ENCODE results near the gene AWAT1. TPM values are rescaled to one million over a fixed set of nuclear protein-coding genes. Genes with fewer than 3 reads are reported as not detected.

Gene AWAT1
- total RNA-seq (not detected), polyA plus RNA-seq (not detected)

DNA sequence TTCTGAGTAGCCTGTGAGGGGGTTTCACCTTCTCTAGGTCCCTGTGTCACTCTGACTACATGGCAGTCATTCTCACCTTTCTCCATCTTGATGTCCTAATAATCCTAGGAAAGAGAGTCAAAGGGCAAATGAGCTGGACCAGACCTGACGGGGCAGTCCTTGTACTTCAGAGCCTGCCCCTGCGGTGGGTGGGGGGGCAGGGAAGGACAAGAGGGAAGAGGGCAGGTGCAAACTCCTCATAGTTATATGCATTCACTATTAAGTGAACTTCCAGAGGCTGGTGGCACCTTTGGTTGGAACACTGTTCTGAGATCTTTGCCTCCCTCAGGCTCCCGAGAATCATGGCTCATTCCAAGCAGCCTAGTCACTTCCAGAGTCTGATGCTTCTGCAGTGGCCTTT is at the start of gene AWAT1:
Gene AWAT1 (plus strand): TSS at position 301 of the 400 bp plus-strand sequence. CDS start 41 bp downstream, at position 342.
- Histone ChIP-seq H3K9me3 (ENCODE audit: control insufficient read depth in 4 of 4, low read length in 3 of 4) (no peaks in the 10 kb centered on the region), H3K27me3 (ENCODE audit: control insufficient read depth in 4 of 4, insufficient read depth in 4 of 4, low read length in 3 of 4) (peaks cover 0 to 5% (median 0%) of the 10 kb centered on the region in 4 donors), H3K36me3 (ENCODE audit: control insufficient read depth in 4 of 4, insufficient read depth in 3 of 4, low read depth in 1 of 4, low read length in 3 of 4) (no peaks in the 10 kb centered on the region), H3K27ac (ENCODE audit: low read depth in 1 of 2, low read length in 2 of 2) (no peak within 1 kb of the TSS), H3K4me3 (ENCODE audit: low read depth in 1 of 3, low read length in 3 of 3) (no peak within 1 kb of the TSS), H3K4me1 (ENCODE audit: control insufficient read depth in 4 of 4, insufficient read depth in 4 of 4, low read length in 3 of 4) (no peaks in the 10 kb centered on the region), H3K9ac (ENCODE audit: low read depth in 1 of 2, low read length in 2 of 2) (no peak within 1 kb of the TSS)
- no peak for TF ChIP-seq FOXA2 (IDR thresholded peaks at IDR 0.05)
- WGBS = 68% methylated on average over 3 of the region's 3 CpGs
- no peak for DNase-seq (ENCODE audit: low spot score)

GRCh38 chrX:70190225-70190624 is 44.2 kb upstream of the AWAT1 start:
- TF ChIP-seq HNF4A (conservative IDR thresholded peaks at IDR 0.05) (peak; percentile 50 to 62), FOXA2 (IDR thresholded peaks at IDR 0.05) (no peak), FOXA1 (IDR thresholded peaks at IDR 0.05) (no peak), HNF4G (IDR thresholded peaks at IDR 0.05) (peak; percentile 14), RAD21 (IDR thresholded peaks at IDR 0.05) (no peak)
- Histone ChIP-seq H3K4me1 (ENCODE audit: control insufficient read depth in 4 of 4, insufficient read depth in 4 of 4, low read length in 3 of 4) (no peaks in the 10 kb centered on the region), H3K27me3 (ENCODE audit: control insufficient read depth in 4 of 4, insufficient read depth in 4 of 4, low read length in 3 of 4) (peaks cover 0 to 6% (median 0%) of the 10 kb centered on the region in 4 donors), H3K36me3 (ENCODE audit: control insufficient read depth in 4 of 4, insufficient read depth in 3 of 4, low read depth in 1 of 4, low read length in 3 of 4) (no peaks in the 10 kb centered on the region), H3K4me3 (ENCODE audit: low read depth in 1 of 3, low read length in 3 of 3) (no peak overlapping the region), H3K9me3 (ENCODE audit: control insufficient read depth in 4 of 4, low read length in 3 of 4) (no peaks in the 10 kb centered on the region), H3K27ac (ENCODE audit: low read depth in 1 of 2, low read length in 2 of 2) (no peak overlapping the region), H3K9ac (ENCODE audit: low read depth in 1 of 2, low read length in 2 of 2) (no peak overlapping the region)
- DNase-seq (ENCODE audit: low spot score) = no peak

DNA sequence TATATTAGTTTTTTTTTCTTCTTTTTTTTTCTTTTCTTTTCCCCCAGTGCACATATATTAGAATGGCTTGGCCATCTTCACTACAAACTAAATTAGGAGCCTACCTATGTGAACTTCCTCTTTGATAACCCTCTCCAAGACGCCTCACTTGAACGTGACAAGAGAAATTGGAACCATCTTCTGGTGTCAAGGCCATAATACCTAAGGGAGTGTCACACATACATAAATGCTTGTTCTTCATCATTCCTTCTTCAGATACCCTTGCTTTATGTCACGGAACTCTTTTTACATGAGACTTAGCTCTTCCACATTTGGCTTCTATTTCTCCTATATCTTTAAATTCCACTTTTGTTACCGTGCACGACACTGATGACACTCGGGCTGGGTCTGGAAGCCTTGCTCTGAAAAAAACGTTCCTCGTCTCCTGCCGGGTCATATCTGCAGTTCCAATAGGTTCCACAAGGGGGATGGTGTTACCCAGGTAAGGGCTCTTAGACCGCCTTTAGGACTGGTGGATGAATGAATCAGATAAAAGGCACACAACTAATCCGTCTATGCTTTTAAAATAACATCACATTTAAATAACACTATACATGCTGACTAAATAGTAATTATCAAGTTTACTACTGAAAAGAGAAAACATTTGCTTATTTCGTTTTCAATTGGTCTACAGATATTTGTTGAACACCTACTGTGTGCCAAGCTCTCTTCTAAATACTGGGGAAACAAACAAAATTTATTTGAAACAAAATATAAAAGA is 37.3 kb upstream of the AWAT1 start:
- Histone ChIP-seq H3K4me3 (ENCODE audit: low read depth in 1 of 3, low read length in 3 of 3) (no peak overlapping the region), H3K9ac (ENCODE audit: low read depth in 1 of 2, low read length in 2 of 2) (no peak overlapping the region), H3K9me3 (ENCODE audit: control insufficient read depth in 4 of 4, low read length in 3 of 4) (no peaks in the 10 kb centered on the region), H3K27me3 (ENCODE audit: control insufficient read depth in 4 of 4, insufficient read depth in 4 of 4, low read length in 3 of 4) (no peaks in the 10 kb centered on the region), H3K4me1 (ENCODE audit: control insufficient read depth in 4 of 4, insufficient read depth in 4 of 4, low read length in 3 of 4) (no peaks in the 10 kb centered on the region), H3K27ac (ENCODE audit: low read depth in 1 of 2, low read length in 2 of 2) (no peak overlapping the region), H3K36me3 (ENCODE audit: control insufficient read depth in 4 of 4, insufficient read depth in 3 of 4, low read depth in 1 of 4, low read length in 3 of 4) (no peaks in the 10 kb centered on the region)
- DNase-seq (ENCODE audit: low spot score) = peak; percentile 43
- TF ChIP-seq CTCF (IDR thresholded peaks at IDR 0.05; ENCODE audit: low read depth, low read length, missing input control) = peak; percentile 66
- peak; percentile 76 to 86 for TF ChIP-seq RAD21 (IDR thresholded peaks at IDR 0.05)
- TF ChIP-seq ZBTB33 (IDR thresholded peaks at IDR 0.05) = no peak
- WGBS = 5% methylated on average over 12 of the region's 12 CpGs

DNA sequence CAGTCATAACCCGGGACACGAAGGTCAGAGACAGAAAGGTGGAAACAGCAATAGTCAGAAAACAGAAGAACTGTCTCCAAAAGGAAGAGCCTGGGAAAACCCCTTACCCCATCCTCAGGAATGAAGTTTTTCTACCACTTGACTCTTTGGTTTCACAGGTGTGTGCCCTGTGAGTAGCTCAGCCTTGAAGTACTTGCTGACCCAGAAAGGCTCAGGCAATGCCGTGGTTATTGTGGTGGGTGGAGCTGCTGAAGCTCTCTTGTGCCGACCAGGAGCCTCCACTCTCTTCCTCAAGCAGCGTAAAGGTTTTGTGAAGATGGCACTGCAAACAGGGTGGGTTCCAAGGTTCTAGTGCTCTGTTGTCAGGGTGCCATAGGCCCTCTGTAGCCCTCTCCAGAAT is 32.7 kb upstream of the AWAT1 start:
- Histone ChIP-seq H3K9ac (ENCODE audit: low read depth in 1 of 2, low read length in 2 of 2) (no peak overlapping the region), H3K4me1 (ENCODE audit: control insufficient read depth in 4 of 4, insufficient read depth in 4 of 4, low read length in 3 of 4) (no peaks in the 10 kb centered on the region), H3K9me3 (ENCODE audit: control insufficient read depth in 4 of 4, low read length in 3 of 4) (no peaks in the 10 kb centered on the region), H3K27ac (ENCODE audit: low read depth in 1 of 2, low read length in 2 of 2) (no peak overlapping the region), H3K27me3 (ENCODE audit: control insufficient read depth in 4 of 4, insufficient read depth in 4 of 4, low read length in 3 of 4) (no peaks in the 10 kb centered on the region), H3K36me3 (ENCODE audit: control insufficient read depth in 4 of 4, insufficient read depth in 3 of 4, low read depth in 1 of 4, low read length in 3 of 4) (no peaks in the 10 kb centered on the region), H3K4me3 (ENCODE audit: low read depth in 1 of 3, low read length in 3 of 3) (no peak overlapping the region)
- 87% methylated on average over 5 of the region's 5 CpGs for WGBS
- DNase-seq (ENCODE audit: low spot score) = no peak
- TF ChIP-seq NR2F2 (IDR thresholded peaks at IDR 0.05) = no peak
- TF ChIP-seq, protein P1, sequence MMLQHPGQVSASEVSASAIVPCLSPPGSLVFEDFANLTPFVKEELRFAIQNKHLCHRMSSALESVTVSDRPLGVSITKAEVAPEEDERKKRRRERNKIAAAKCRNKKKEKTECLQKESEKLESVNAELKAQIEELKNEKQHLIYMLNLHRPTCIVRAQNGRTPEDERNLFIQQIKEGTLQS (IDR thresholded peaks at IDR 0.05) = no peak
- no peak for TF ChIP-seq ZBTB33 (IDR thresholded peaks at IDR 0.05)
- no peak for TF ChIP-seq HNF4A (conservative IDR thresholded peaks at IDR 0.05)
- no peak for TF ChIP-seq GABPA (IDR thresholded peaks at IDR 0.05 in 1 of 2, conservative IDR thresholded peaks at IDR 0.05 in 1 of 2)
- no peak for TF ChIP-seq SP1 (IDR thresholded peaks at IDR 0.05)
- no peak for TF ChIP-seq MAX (IDR thresholded peaks at IDR 0.05)
- TF ChIP-seq CTCF (IDR thresholded peaks at IDR 0.05; ENCODE audit: low read depth, low read length, missing input control) = no peak
- no peak for TF ChIP-seq HNF4G (IDR thresholded peaks at IDR 0.05)
- no peak for TF ChIP-seq RAD21 (IDR thresholded peaks at IDR 0.05)
- TF ChIP-seq TAF1 (conservative IDR thresholded peaks at IDR 0.05) = no peak

Data from liver (tissue), 9 donors.